SU-DHL-6 (cell line): ENCODE results near the gene TMEM250.

ENCODE experiments used
- CTCF ChIP-seq: fragments of 200-600 bp; sonication (generic); IDR thresholded peaks from one replicate; pipeline ENCODE4 v1.5.1; 2017; ENCODE audit warnings: antibody characterized with exemption, mild to moderate bottlenecking, low read length, moderate library complexity; ENCODE audit not compliant: insufficient read depth, poor library complexity, severe bottlenecking
- EZH2phosphoT487 ChIP-seq: fragments of 200-600 bp; sonication (generic), shearing (Covaris generic); conservative IDR thresholded peaks from 2 replicates; pipeline ENCODE4 v1.6.1; 2018; ENCODE audit warnings: mild to moderate bottlenecking, antibody characterized with exemption, low read length, moderate library complexity, mixed read lengths

GRCh38 chr9:136092741-136093140 lies 25.9 kb downstream of the TMEM250 start:
- TF ChIP-seq CTCF (no peak), EZH2phosphoT487 (no peak)
